GM19397 (cell line): Measurements from ENCODE around the gene CFLAR.
"Not testable (repeated sequence)": the region's sequence is repeated elsewhere in the genome, so short reads cannot be mapped to it uniquely, and the experiment has no call there.

Experiments used
- ATAC-seq: cut with Tn5 transposase; IDR thresholded peaks from one replicate; pipeline ENCODE4 v1.9.1; 2021; ENCODE audit warnings: mild to moderate bottlenecking, moderate library complexity; ENCODE audit not compliant: unreplicated experiment

The CFLAR gene

DNA sequence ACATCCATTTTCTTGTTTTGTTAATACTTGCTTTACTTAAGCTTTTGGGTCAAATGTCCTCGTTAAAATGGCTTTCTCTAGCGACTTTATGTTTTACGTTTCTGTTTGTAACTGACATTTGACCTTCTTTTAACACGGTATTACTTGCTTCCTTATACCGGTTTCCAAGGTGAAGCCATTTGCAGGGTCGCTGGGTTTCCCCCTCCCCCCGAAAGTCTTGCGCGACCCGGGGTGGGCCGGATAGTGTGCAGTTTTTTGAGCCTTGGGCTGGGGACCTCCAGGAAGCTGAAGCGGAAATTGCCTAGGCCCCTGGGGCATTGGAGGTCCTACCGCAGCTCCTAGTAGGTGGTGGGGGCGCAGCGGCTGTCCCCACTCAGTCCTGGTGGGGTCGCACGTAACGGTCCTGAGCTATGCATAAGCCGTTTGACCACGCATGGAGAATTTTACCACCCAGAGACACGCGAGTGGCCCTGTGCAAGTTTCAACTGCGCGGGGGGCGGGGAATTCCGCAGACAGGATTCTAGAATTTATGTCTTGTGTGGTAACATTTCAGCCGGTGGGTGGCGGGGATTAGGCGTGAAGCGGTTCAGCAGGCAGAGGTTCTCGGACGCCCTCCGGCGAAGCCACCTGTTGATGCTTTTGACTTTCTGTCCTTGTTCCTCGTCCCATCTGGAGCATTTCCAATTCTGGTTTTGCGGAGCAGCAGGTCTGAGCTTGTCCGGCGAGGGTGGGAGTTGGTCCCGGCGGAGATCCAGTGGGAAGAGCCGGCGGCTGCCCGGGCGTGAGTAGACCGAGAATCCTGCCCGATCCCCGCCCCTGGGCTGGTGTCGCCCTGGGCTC is 2.4 kb downstream of the CFLAR start:
- peak; percentile 47 for ATAC-seq

DNA sequence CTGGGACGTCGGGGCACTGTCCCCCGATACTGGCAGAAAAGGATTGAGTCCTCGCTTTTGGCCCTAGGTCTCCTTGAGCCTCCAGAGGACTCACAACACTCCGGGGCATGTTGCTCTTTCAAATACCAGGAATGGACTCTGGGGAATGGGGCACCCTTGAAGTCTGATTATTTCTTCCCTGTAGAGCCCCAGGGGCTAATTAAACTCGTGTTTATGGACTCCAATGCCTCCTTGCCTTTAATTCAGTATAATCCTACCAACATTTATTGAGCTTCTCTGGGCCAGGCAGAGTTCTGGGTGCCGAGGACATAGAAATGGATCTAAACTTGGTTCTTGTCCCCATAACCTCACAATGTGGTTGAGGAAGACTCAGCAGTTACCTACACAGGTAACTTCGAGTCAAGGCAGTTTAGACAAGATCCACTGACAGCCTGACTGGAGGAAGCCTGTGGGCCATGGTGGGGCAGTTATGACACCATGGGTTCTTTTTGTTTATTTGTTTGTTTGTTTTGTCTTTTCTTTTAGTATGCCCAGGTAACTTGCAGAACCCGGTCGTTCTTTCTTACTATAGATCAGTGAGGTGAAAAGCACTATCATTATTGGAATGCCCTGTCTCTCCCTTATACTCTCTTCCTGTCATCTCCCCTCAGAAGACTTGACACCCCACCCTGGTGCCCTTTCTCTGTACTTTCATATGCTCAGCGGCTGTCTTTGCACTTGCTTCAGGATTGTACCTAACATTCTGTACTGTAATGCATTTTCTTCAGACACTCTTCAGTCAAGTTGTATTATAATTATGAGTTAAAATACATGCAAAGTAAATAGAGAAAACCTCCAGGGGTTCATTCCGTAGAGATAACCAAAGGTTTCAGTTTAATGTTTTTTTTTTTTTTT is 3.2 kb downstream of the CFLAR start:
- peak; percentile 3 for ATAC-seq

DNA sequence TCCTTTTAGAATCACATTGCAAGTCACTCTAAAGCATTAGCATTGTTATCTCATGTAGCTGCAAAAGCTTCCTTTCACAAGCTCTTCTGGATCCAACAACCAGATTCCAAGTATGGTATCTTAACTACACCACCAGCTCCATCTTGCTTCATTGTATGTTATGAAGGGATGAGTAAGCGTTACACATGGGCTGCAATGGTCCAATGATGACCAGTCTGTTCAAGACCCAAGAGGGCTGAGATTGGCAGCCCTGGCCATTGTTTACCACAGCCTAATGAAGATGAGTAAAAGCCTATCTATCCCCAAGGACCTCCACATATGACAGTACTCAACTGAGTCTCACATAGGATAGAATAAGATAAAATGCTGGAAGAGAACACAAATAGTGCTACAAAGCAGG is 6.3 kb downstream of the CFLAR start:
- no peak for ATAC-seq

GRCh38 chr2:201126308-201127151 is 10.6 kb downstream of the CFLAR start:
- ATAC-seq, result no peak

DNA sequence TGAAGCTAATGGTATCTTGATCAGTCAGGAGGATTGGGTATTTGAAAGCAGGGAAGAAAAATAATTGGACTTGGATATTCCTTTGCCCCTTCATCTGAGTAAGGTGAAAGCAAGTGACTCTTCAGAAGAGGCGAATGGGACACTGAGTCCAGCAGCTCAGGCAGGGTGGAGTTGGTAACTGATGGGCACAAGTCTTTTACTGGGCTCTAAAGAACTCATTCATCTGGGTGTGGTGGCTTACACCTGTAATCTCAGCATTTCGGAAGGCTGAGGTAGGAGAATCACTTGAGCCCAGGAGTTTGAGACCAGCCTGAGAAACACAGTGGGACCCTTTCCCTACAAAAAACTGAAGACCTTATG is 11.2 kb downstream of the CFLAR start:
- ATAC-seq, result no peak

GRCh38 chr2:201127570-201127969 is 11.6 kb downstream of the CFLAR start:
- ATAC-seq, result no peak

GRCh38 chr2:201128033-201128432 is 12.1 kb downstream of the CFLAR start:
- ATAC-seq, result no peak

- no peak for ATAC-seq
Measured at GRCh38 chr2:201128933-201129505, 13.1 kb downstream of the CFLAR start.

GRCh38 chr2:201130524-201131186 is 14.7 kb downstream of the CFLAR start:
- ATAC-seq, result no peak

DNA sequence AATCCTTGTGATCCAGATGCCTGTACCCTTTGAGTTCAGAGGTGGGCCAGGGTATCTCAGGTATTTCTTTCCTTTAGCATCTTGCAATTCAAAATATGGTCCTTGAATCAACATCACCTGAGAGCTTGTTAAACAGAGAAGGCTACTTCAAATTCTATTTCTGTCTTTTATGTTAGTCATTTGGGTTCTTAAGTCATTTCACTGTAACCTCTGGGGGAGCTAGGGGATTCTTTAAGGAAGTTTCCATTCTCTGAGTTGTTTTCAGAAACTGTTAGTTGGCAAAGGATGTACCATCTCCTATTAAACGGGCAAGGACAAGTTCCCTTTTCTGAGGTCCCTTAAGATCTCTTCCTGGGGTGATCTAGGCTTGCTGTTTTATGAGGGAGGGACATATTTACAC is 16.6 kb downstream of the CFLAR start:
- no peak for ATAC-seq

GRCh38 chr2:201135386-201135785 is 19.4 kb downstream of the CFLAR start:
- ATAC-seq, result no peak

DNA sequence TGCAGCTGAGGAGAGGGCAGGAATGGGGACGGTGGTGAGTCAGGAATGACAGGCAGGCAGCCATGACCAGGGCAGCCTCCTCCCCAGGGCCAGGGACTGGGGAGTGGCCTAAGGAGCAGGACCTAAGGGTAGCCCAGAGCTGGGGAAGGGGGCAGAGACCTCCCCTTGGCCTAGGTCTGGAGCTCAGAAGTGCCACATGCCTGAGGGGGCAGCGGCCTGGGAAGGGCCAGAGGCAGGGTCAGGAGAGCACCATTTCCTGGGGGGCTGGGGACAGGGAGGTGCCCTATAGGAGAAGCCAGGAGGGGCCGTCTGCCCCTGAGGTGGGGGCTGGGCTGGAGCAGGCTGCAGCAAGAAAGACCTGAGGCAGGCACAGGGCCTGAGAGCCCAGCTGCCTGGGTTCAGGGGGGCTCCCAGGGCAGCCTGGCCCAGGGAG is 20.9 kb downstream of the CFLAR start:
- no peak for ATAC-seq

DNA sequence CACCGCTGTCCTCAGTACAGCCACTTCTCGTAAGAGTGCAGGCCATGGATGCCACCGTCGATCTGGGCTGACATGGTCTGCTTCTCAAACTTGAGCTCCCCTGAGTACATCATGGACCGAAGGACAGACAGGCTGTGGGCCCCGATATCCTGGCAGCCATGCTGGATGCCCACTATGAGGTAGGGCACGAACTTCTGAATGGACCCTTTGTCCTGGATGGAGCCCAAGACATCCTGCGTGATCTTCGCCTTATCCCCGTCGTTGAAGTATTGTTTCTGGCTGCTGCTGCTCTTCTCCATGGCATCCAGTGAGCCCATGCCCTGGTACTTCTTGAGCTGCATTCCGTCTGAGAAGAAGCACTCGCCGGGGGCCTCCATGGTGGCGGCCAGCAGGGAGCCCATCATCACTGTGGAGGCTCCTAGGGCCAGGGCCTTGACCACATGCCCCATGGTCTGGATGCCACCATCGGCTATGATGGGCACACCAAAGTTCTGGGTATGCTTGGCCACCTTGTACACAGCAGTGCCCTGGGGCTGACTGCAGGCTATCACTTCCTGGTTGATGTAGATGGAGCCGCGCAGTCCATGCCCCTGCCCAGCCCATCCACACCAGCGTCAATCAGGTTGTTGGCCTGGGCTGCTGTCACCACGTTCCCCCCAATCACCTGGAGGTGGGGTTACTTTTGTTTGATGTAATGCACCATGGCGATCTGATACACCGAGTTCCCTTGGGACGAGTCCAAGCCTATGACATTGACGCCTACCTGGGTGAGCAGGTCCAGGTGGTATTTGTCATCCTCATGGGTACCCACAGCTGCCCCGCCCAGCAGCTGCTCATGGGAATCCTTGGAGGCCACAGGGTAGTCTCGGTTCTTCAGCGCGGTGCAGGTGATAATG is 21.8 kb downstream of the CFLAR start:
- no peak for ATAC-seq

DNA sequence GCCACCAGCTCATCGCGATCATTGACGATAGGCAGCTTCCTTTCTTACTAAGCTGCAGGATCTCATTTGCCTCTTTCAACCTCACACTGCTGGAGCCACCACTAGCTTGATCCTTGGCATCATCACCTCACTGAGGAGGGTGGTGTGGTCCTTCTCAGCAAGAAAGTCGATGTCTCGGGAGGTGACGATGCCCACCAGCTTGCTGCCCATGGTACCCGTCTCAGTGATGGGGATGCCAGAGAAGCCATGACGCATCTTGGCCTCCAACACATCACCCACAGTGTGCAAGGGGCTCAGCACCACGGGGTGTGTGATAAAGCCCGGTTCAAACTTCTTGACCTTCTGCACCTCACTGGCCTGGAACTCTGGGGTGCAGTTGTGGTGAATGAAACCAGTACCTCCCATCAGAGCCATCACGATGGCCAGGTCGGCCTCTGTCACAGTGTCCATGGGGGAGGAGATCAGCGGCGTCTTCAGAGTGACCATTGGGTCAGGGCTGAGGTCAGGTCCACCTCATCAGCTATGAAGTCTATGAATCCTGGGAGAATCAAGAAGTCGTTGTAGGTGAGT is 22.5 kb downstream of the CFLAR start:
- no peak for ATAC-seq

DNA sequence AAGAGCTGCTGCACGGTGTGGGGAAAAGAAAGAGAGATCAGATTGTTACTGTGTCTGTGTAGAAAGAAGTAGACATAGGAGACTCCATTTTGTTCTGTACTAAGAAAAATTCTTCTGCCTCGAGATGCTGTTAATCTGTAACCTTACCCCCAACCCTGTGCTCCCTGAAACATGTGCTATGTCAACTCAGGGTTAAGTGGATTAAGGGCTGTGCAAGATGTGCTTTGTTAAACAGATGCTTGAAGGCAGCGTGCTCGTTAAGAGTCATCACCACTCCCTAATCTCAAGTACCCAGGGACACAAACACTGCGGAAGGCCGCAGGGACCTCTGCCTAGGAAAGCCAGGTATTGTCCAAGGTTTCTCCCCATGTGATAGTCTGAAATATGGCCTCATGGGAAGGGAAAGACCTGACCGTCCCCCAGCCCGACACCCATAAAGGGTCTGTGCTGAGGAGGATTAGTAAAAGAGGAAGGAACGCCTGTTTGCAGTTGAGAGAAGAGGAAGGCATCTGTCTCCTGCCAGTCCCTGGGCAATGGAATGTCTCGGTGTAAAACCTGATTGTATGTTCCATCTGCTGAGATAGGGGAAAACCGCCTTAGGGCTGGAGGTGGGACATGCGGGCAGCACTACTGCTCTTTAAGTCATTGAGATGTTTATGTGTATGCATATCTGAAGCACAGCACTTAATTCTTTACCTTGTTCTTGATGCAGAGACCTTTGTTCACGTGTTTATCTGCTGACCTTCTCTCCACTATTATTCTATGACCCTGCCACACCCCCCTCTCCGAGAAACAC is 23.2 kb downstream of the CFLAR start:
- ATAC-seq, result not testable (repeated sequence)

DNA sequence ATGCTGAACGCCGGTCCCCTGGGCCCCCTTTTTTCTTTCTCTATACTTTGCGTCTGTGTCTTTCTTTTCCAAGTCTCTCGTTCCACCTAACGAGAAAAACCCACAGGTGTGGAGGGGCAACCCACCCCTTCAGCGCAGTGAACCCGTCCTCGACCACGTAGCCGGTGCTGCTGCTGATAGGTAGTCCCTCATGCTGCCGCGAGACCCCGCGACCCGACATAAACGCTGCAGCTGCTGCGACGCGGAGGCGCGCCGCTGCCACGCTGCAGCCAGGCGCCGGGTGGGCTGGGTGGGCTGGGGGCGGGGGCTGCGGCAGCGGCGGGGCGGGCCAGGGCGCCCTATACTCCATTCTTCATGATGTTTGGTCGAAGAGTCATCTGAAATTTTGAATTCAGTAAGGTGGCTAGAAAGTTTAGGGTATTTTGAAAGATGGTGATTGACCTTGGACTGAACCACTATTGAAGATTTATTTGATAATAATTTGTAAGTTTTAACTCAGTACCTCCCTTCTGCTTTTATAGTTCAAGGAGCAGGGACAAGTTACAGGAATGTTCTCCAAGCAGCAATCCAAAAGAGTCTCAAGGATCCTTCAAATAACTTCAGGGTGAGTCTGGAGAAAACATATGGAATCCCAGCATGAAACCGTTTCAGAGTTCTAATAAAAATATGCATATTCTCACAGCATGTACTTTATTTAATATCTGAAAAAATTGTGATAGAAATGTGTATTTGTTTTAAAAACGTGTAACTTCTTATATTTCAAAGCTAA is 24.1 kb downstream of the CFLAR start:
- no peak for ATAC-seq
